Hematopoietic multipotent progenitor cell treated with erythropoietin and hydrocortisone succinate and interleukin-3 and kit ligand, for 15 days (in vitro differentiated cells): ENCODE measurements around the gene MICU1.
"Not testable (repeated sequence)": the region's sequence is repeated elsewhere in the genome, so short reads cannot be mapped to it uniquely, and the experiment has no call there.

Experiments
- DNase-seq: peaks from one replicate; pipeline ENCODE4 v3.0.0-alpha.2; 2015; ENCODE audit warnings: low spot score

The MICU1 gene

GRCh38 chr10:72326665-72327603 is 298.9 kb downstream of the MICU1 start:
- not testable (repeated sequence) for DNase-seq

GRCh38 chr10:72325243-72326175 is 300.4 kb downstream of the MICU1 start:
- DNase-seq, result not testable (repeated sequence)

GRCh38 chr10:72323771-72324191 is 302.1 kb downstream of the MICU1 start:
- no peak for DNase-seq

- DNase-seq, result no peak
Measured at GRCh38 chr10:72323108-72323749, 302.6 kb downstream of the MICU1 start.

GRCh38 chr10:72322280-72323058 is 303.4 kb downstream of the MICU1 start:
- DNase-seq, result no peak

- no peak for DNase-seq
Measured at GRCh38 chr10:72322030-72322279, 303.9 kb downstream of the MICU1 start.

- peak; percentile 34 for DNase-seq
Measured at GRCh38 chr10:72321248-72322029, 304.4 kb downstream of the MICU1 start.

GRCh38 chr10:72320676-72321247 is 305.1 kb downstream of the MICU1 start:
- DNase-seq, result peak; percentile 96

- DNase-seq, result peak; percentile 87
Measured at GRCh38 chr10:72319416-72320254, 306.2 kb downstream of the MICU1 start.

- DNase-seq, result no peak
Measured at GRCh38 chr10:72318418-72319262, 307.2 kb downstream of the MICU1 start.
